Heart left ventricle (tissue), 16 donors: ENCODE data around the gene NRCAM. TPM values are rescaled to one million over a fixed set of nuclear protein-coding genes. Genes with fewer than 3 reads are reported as not detected.

ENCODE experiments used
- ATAC-seq, 4 donors: fragments of 200-7000 bp; cut with Tn5 transposase; one replicate each; pipeline ENCODE4 v1.9.1; 2020 to 2022; ENCODE audit warnings: moderate library complexity in 4 of 4, mild to moderate bottlenecking in 3 of 4, moderate number of reproducible peaks in 1 of 4
- DNase-seq, 5 donors: peaks; one replicate each; pipeline ENCODE4 v3.0.0-alpha.2; 2020
- H3K27ac ChIP-seq, 12 donors: fragments of 200-600 bp; sonication (generic) in 4 of 12; one replicate each; pipeline versions ENCODE4 v1.5.0 to v1.8.0; 2016 to 2022; ENCODE audit warnings: mild to moderate bottlenecking in 2 of 12
- H3K27me3 ChIP-seq, 9 donors: fragments of 200-600 bp; sonication (generic) in 2 of 9; one replicate each; pipeline versions ENCODE4 v1.5.1 to v1.8.0; 2016 to 2022; ENCODE audit warnings: mild to moderate bottlenecking in 3 of 9
- H3K36me3 ChIP-seq, 9 donors: fragments of 200-600 bp; sonication (generic) in 2 of 9; one replicate each; pipeline versions ENCODE4 v1.5.0 to v1.8.0; 2018 to 2022; ENCODE audit warnings: mild to moderate bottlenecking in 2 of 9
- H3K4me1 ChIP-seq, 12 donors: fragments of 200-600 bp; sonication (generic) in 4 of 12; one replicate each; pipeline versions ENCODE4 v1.5.0 to v1.8.0; 2016 to 2022; ENCODE audit warnings: mild to moderate bottlenecking in 3 of 12
- H3K4me3 ChIP-seq, 12 donors: fragments of 200-600 bp; sonication (generic) in 4 of 12; one replicate each; pipeline versions ENCODE4 v1.5.0 to v1.8.0; 2017 to 2022; ENCODE audit warnings: mild to moderate bottlenecking in 9 of 12, moderate library complexity in 4 of 12
- H3K9me3 ChIP-seq, 12 donors: fragments of 200-600 bp; sonication (generic) in 4 of 12; one replicate each; pipeline versions ENCODE4 v1.5.0 to v1.8.0; 2016 to 2022; ENCODE audit warnings: mild to moderate bottlenecking in 1 of 12
- POLR2A ChIP-seq, 2 donors: fragments of 450-650 bp; IDR thresholded peaks; one replicate each; pipeline ENCODE4 v1.6.1; 2017; ENCODE audit warnings: antibody characterized with exemption in 2 of 2, mild to moderate bottlenecking in 2 of 2, moderate library complexity in 2 of 2
- WGBS, 4 donors: extraction: QIAGEN DNeasy Blood & Tissue Kit in 2 of 4; methylation state at CpG; one replicate each; pipeline versions ENCODE4 v1.1.5 to v1.1.7; 2013 to 2018; 5-methylcytosine and 5-hydroxymethylcytosine counted together
- intact Hi-C, 10 donors: fragments of 100-400 bp; cut with DNase I; formaldehyde crosslinking; loops; one replicate each; pipeline versions ENCODE4 v1.11.1 to v1.14.2; 2022
- polyA plus RNA-seq, 2 donors: library from polyadenylated mRNA; stranded (reverse); fragments of 200-250 nt; gene quantifications; one replicate each; pipeline ENCODE4 v1.2.3, GENCODE V29; 2013
- total RNA-seq, 9 donors: library from RNA; depleted of rRNA in 2 of 9; stranded (reverse); fragments of >200 nt in 2 of 9; fragmentation: NEBNext Ultra II Directional in 3 of 9; extraction: Animal tissue kit (Norgen Biotek cat#: 25700) in 3 of 9; gene quantifications; one replicate each; pipeline versions ENCODE4 v1.1.0 to v1.2.4, GENCODE V29; 2016 to 2023
- TF ChIP-seq, protein P1 (sequence below), 12 donors: fragments of 200-600 bp; sonication (generic) in 4 of 12; IDR thresholded peaks; one replicate each; pipeline versions ENCODE4 v1.5.0 to v1.8.0; 2018 to 2022; ENCODE audit warnings: antibody characterized with exemption in 12 of 12, mild to moderate bottlenecking in 5 of 12
- donor health status: ischemic (EF 13 %, LVEDD 7.1; RV severe dilation, severe dysfunction).
- donor health status: healthy with polysubstance abuse.
- donor health status: DM: no; HTN: yes; CAD: no.
- donor health status: DM: no; HTN: no; CAD: no.
- donor health status: ischemic (EF 25% LVEDD 6.9; RV normal size, moderate dysfunction).
- donor health status: ischemic (EF 25% LVEDD 5.7; RV mildly dilated, moderate dysfunction).
- donor health status: healthy.
- donor health status: DM: yes; HTN: yes; CAD: no.
- donor health status: ischemic (EF 35%, LVEDD 5.7; RV mildly dilated, moderate dysfunction).
- donor health status: nonischemic (EF 11% LVEDD 7.7; RV severe dilation, severe dysfunction).
- donor health status: DM: yes; HTN: yes; CAD: no.
- donor health status: PGD.
- donor health status: ischemic (EF 29% LVEDD 5.4; RV normal size, mild dysfunction).
- donor health status: nonischemic (EF 23%, LVEDD 6.1; RV moderate dilation, normal function).

Gene NRCAM
- total and polyA plus RNA-seq, 11 donors, result 0.07 to 2.5 (median 0.36) TPM

DNA sequence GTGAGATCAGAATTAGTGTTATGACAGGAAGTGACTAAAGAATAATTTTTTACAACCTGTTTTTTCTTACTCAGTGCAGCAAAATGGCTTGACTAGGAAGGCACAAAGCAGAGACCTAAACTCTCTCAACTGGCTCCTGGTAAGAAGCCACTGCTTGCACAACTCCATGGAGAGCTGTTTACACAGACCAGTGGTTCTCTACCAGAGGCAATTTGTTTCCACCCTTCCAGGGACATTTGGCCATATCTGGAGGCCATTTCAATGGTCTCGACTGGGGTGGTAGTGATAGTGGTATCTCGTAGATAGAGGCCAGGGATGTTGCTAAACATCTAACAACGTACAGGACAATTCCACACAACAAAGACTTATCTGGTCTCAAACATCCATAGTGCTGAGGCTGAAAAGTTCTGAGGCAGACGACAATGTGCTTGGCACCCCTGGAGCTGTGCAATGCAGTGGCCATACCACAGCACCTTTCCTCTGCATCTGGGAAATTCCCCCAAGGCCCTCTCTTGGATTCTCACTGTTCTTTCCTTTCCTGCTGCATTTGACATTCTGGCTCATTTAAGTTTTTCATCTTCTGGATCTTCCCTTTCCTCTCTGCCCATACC lies 220.7 kb downstream of the NRCAM start:
- Histone ChIP-seq H3K27me3 (no peaks in the 10 kb centered on the region), H3K27ac (no peak overlapping the region), H3K4me3 (no peak overlapping the region), H3K9me3 (no peaks in the 10 kb centered on the region), H3K4me1 (peaks cover 0 to 8% (median 0%) of the 10 kb centered on the region in 12 donors), H3K36me3 (no peaks in the 10 kb centered on the region)
- no peak for TF ChIP-seq POLR2A (IDR thresholded peaks at IDR 0.05)
- TF ChIP-seq, protein P1, sequence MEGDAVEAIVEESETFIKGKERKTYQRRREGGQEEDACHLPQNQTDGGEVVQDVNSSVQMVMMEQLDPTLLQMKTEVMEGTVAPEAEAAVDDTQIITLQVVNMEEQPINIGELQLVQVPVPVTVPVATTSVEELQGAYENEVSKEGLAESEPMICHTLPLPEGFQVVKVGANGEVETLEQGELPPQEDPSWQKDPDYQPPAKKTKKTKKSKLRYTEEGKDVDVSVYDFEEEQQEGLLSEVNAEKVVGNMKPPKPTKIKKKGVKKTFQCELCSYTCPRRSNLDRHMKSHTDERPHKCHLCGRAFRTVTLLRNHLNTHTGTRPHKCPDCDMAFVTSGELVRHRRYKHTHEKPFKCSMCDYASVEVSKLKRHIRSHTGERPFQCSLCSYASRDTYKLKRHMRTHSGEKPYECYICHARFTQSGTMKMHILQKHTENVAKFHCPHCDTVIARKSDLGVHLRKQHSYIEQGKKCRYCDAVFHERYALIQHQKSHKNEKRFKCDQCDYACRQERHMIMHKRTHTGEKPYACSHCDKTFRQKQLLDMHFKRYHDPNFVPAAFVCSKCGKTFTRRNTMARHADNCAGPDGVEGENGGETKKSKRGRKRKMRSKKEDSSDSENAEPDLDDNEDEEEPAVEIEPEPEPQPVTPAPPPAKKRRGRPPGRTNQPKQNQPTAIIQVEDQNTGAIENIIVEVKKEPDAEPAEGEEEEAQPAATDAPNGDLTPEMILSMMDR (IDR thresholded peaks at IDR 0.05), result no peak
- intact Hi-C loops, result no loop called here
- DNase-seq (no peak), ATAC-seq (no peak)
- 67 to 73% (median 70%) methylated on average over 4 of the region's 4 CpGs for WGBS, 4 donors

DNA sequence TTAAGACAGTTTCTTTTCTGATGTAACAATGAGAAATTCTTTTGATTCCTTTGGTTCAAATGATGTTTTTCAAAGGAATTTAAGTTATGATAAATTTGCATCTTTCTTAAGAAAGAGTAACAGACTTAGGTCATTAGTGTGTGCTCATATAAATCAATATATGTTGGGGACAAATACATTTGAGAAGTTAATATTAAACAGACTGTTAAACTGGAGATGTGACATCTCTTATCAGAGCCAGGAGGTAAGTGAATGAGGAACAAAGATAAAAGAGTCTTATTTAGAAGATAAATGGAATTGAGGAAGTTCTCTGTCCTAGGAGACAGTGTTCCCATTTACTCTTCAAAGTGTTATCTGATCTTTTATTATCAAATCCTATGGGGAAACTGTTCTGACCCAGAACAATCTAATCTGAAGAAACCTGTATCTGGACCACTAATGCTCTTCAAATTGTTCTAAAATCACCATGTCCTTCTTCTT lies 221.2 kb downstream of the NRCAM start:
- H3K4me3 ChIP-seq, result no peak overlapping the region
- TF ChIP-seq, protein P1 (IDR thresholded peaks at IDR 0.05), result no peak
- TF ChIP-seq POLR2A (IDR thresholded peaks at IDR 0.05), result no peak
- H3K27ac ChIP-seq, result no peak overlapping the region
- DNase-seq, result no peak
- no peak for ATAC-seq
- no peaks in the 10 kb centered on the region for H3K36me3 ChIP-seq
- no peaks in the 10 kb centered on the region for H3K9me3 ChIP-seq
- intact Hi-C loops, result no loop called here
- peaks cover 0 to 8% (median 0%) of the 10 kb centered on the region in 12 donors for H3K4me1 ChIP-seq
- H3K27me3 ChIP-seq, result no peaks in the 10 kb centered on the region

DNA sequence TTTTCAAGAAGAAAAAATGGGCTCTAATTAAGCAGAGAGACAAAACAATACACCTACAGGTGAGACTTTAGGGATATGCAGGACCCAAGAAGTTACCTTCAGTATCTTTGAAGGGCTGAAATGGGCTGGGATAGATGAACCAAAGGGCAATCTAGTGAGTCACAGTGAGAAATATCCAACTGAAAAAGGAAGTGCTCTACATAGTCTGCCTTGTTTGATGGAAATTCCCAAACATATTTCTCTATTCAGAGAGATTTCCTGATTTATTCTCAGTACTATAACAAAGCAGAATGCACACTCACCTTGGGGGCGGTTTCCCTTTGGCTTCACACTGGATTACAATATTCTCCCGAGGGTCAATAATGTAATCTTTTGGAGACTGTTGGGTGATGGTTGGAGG lies 222.0 kb downstream of the NRCAM start:
- Histone ChIP-seq H3K27ac (no peak overlapping the region), H3K9me3 (no peaks in the 10 kb centered on the region), H3K4me3 (no peak overlapping the region), H3K27me3 (no peaks in the 10 kb centered on the region), H3K4me1 (peaks cover 0 to 8% (median 0%) of the 10 kb centered on the region in 12 donors), H3K36me3 (no peaks in the 10 kb centered on the region)
- WGBS, 4 donors, result 59 to 73% (median 69%) methylated on average over 2 of the region's 2 CpGs
- TF ChIP-seq, protein P1 (IDR thresholded peaks at IDR 0.05), result no peak
- TF ChIP-seq POLR2A (IDR thresholded peaks at IDR 0.05), result no peak
- intact Hi-C loops, result no loop called here
- no peak for DNase-seq
- no peak for ATAC-seq

DNA sequence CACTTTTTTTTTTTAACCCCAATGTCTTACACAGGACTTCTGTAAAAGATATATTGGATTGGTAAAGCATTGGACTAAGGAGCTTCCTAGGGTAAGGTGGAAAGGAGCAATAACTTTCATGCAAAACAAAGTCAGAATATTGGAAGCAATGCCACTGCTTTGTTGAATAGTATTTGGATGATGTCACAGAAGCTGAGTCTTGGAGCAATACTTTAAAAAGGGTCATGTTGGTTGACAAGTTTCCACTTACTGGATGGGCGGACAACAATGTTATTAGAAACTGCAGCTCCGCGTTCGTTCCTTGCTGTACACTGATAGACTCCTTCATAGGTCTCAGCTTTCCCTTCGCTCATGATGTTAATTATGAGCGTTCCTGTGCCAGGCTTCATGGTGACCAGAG lies 224.2 kb downstream of the NRCAM start:
- H3K4me1 ChIP-seq, result peaks cover 0 to 5% (median 0%) of the 10 kb centered on the region in 12 donors
- intact Hi-C loops, result no loop called here
- no peak overlapping the region for H3K4me3 ChIP-seq
- H3K27me3 ChIP-seq, result no peaks in the 10 kb centered on the region
- H3K27ac ChIP-seq, result no peak overlapping the region
- TF ChIP-seq, protein P1 (IDR thresholded peaks at IDR 0.05), result no peak
- no peak for TF ChIP-seq POLR2A (IDR thresholded peaks at IDR 0.05)
- no peaks in the 10 kb centered on the region for H3K36me3 ChIP-seq
- H3K9me3 ChIP-seq, result no peaks in the 10 kb centered on the region
- ATAC-seq (no peak), DNase-seq (no peak)
- WGBS, 4 donors, result 84 to 90% (median 88%) methylated on average over 6 of the region's 6 CpGs
